T1000 (cell line): ENCODE data around the gene FAM185A.
"Not testable (repeated sequence)": the region's sequence is repeated elsewhere in the genome, so short reads cannot be mapped to it uniquely, and the experiment has no call there.

Source experiments
- DNase-seq: peaks from one replicate; lab custom pipeline; 2025; ENCODE audit warnings: mixed read lengths; lab: John Stamatoyannopoulos, UW

The FAM185A gene

DNA sequence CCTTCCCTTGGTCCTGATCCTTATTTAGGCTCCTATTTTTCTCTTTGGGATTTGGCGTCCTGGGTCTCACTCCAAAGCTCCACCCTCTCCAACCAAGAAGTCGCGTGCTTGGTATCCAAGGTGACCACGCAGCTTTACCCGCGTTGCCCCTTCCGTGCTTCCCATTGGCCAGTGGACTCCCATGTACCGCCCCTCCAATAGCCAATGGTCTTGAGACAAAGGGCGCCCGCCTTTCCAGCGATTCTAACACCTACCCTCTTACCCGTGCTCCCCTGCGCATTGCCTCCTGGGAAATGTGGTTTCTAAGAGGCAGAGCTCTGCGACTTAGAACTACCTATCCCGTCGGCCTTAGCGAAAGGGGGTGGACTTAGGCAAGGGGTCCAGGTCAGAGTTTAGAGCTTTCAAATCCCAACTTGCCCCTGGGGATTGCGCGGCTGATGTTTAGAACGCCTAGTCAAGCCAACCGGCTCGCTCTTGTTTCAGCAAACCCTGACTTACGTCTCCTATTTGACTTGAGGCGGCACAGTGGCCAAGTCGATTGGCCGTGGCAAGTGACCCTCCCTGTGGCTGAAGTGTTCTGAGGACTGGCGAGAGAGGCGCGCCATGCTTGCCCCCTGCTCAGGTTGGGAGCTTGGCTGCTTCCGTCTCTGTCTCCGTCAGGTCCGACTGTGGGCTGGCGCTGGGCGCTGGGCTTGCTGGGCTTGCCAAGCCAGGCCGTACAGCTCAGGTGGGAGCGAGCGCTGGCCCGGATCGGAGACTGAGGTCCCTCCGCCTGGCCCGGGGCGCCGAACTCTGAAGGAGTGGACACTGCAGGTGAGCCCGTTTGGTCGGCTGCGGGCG, at the start of gene FAM185A:
TSS of gene FAM185A (plus strand) at position 395 of the 840 bp plus-strand sequence. CDS start at position 604, 209 bp downstream.
- DNase-seq, result peak; percentile 91

GRCh38 chr7:102713011-102713690, 35.6 kb upstream of the FAM185A start:
- not testable (repeated sequence) for DNase-seq

- not testable (repeated sequence) for DNase-seq
Observed at GRCh38 chr7:102713691-102714080, 35.1 kb upstream of the FAM185A start.

- not testable (repeated sequence) for DNase-seq
Observed at GRCh38 chr7:102714774-102715522, 33.9 kb upstream of the FAM185A start.

- DNase-seq, result not testable (repeated sequence)
Observed at GRCh38 chr7:102715718-102716117, 33.1 kb upstream of the FAM185A start.

DNA sequence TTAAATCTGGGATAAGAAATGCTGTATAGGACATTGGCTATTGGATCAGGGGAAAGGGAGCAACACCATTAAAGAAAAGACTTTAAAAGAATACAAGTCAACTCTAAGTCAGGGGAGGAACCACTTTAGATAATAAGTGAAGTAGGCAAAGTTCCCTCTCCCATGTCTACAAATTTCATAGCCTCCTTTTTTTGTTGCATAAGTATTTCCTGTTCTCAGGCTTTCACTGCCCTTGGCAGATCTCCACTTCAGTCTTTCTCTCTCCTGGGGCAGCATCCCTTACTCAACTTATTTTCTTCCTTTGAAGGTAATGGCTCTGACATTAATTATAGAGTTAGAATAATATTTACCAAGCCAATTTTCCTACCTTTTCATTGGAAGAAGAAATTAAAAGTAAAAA, 30.3 kb upstream of the FAM185A start:
- not testable (repeated sequence) for DNase-seq

GRCh38 chr7:102726170-102726569, 22.6 kb upstream of the FAM185A start:
- DNase-seq, result not testable (repeated sequence)

DNA sequence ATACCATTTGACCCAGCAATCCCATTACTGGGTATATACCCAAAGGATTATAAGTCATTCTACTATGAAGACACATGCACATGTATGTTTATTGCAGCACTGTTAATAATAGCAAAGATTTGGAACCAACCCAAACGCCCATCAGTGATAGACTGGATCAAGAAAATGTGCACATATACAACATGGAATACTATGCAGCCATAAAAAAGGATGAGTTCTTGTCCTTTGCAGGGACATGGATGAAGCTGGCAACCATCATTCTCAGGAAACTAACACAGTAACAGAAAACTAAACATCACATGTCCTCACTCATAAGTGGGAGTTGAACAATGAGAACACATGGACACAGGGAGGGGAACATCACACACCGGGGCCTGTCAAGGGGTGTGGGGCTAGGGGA, 19.1 kb upstream of the FAM185A start:
- not testable (repeated sequence) for DNase-seq

DNA sequence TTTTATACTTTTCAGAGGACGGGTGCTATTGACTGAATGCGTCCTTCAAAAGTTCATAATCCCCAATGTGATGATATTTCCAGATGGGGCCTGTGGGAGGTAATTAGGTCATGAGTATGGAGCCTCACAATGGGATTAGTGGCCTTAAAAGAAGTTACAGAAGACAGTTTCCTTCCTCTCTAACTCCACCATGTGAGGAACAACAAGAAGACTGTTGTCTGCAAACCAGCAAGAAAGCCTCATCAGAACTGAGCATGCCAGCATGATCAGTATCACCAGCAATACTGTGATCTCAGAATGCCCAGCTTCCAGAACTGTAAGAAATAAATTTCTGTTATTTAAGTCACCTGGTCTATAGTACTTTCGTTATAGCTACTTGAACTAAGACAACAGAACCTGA, 18.4 kb upstream of the FAM185A start:
- not testable (repeated sequence) for DNase-seq

- not testable (repeated sequence) for DNase-seq
Observed at GRCh38 chr7:102742002-102742771, 6.6 kb upstream of the FAM185A start.

DNA sequence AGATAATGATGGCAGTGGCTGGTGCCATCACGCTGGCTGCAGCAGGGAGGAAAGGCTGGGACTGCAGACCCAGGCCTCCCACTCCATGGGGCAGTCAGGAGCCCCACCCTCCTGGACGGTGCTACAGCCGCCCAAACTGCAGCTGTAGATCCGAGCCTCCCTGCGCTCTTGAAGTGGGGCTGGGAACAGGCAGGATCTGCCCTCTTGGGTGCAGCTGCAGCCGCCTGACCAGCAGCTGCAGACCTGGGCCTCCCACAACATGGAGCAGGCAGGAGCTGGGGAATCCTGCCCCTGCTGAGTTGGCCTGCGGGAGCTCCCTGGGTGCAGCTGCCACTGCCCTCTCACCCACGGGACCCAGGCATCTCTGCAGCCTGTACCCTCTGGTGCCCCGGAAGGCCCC, 4.9 kb upstream of the FAM185A start:
- DNase-seq, result not testable (repeated sequence)

DNA sequence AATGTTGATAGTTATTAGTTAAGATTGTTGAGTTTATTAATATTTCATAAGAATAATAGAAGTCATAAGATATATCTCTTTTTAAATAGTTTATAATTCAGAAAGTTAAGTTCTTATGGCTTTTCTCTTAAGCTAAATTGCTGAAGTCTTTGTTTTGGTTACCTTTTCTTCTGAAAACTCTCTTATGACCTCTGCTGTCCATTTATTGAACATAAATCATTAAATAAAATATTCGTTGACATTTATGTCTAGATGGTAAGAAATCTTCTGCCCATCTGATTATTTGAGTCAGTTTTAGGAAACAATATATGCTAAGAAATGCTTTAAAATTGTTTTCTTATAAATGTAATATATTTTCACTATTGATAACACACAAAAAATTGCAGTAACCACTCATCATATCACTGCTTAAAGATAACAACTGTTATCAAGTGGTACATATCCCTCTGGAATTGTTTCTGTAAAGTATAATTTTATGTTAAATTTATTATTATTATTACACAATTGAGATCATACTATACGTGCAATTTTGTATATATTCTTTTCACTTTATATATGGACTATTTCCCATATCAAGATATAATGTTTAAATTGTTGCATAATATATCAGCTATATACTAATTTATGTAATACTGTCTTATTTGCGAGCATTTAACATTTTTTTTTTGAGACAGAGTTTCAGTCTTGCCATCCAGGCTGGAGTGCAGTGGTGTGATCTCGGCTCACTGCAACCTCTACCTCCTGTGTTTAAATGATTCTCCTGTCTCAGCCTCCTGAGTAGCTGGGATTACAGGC, 3.1 kb upstream of the FAM185A start:
- DNase-seq, result not testable (repeated sequence)

DNA sequence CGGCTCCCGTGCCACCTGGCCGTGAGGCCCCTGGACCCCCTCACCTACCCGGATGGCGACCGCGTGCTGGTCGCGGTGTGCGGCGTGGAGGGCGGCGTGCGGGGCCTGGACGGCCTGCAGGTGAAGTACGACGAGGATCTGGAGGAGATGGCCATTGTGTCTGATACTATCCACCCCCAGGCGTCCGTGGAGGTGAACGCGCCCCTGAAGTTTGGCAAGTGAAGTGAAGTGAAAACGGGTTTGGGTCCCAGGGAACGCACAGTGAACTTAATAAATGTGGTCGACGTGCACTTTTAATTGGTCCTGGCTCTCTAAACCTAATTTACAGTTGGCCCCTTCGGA, 617 bp downstream of the FAM185A start:
- DNase-seq, result not testable (repeated sequence)

DNA sequence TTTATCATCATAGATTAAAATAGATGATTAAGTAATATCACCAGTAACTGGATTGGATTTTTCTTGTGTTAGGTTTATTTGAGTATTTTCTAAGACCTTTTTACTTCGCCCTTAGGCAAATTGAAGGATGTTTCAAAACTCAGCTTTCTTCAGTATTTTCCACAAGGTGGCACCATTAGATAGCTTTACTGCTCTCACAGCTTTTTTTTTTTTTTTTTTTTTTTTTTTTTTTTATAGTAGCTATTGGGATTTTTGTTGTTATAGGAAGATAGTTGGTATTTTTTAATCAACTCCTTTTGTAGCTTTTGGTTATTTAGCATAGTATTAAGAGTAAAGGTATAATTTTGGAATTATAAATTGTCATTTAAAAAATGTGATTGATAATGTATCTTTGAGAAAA, 9.4 kb downstream of the FAM185A start:
- DNase-seq, result not testable (repeated sequence)

- DNase-seq, result not testable (repeated sequence)
Observed at GRCh38 chr7:102759934-102760333, 11.1 kb downstream of the FAM185A start.

DNA sequence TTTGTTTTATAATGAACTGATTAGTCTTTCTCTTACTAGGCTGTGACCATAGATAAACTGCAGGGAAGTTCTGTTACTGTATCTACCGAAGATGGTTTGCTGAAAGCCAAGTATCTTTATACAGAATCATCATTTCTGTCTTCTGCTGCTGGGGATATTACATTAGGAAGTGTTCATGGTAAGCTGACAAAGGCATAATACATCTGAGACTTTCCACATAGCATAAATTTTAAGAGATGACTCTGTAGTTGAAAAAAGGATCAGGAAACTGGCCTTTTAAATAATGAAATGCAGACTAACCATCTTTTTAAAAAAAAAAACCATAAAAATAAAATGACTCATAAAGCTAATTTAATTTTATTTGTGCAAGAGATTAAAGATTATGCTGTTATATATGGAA, 12.4 kb downstream of the FAM185A start:
- not testable (repeated sequence) for DNase-seq

- DNase-seq, result not testable (repeated sequence)
Observed at GRCh38 chr7:102763295-102763905, 14.6 kb downstream of the FAM185A start.

DNA sequence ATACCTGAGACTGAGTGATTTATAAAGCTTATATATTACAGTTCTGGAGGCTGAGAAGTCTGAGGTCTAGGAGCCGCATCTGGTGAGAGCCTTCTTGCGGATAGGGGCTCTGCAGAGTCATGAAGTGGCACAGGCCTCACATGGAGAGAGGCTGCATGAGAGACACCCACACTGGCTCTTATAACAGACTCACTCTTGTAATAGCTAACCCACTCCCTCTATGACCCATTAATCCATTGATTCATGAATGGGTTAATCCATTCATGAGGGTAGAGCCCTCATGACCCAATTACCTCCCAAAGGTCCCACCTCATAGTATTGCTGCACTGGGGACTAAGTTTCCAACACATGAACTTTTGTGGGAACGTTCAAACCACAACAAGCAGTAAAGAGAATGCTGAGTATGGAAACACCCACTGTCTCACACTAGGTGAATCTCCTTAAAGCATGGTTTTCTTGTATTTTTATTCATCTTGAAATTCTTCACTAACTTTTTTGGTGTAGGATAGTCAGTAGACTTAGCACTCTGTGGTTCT, 20.9 kb downstream of the FAM185A start:
- DNase-seq, result not testable (repeated sequence)

DNA sequence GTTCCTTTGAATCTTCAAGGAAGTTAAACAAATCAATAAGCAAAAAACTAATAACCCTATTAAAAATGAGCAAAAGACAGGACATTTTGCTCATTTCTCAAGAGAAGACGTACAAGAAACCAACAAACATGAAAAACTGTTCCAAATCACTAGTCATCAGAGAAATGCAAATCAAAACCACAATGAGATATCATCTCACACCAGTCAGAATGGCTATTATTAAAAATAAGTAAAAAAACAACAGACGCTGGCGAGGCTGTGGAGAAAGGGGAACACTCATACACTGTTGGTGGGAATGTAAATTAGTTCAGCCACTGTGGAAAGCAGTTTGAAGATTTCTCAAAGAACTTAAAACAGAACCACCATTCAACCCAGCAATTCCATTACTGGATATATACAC, 21.7 kb downstream of the FAM185A start:
- not testable (repeated sequence) for DNase-seq

GRCh38 chr7:102776217-102776616, 27.4 kb downstream of the FAM185A start:
- DNase-seq, result not testable (repeated sequence)
